Calu3 (cell line): ENCODE measurements around the gene SLX4. TPM values are rescaled to one million over a fixed set of nuclear protein-coding genes. Genes with fewer than 3 reads are reported as not detected.

Experiments
- BruUV-seq: library from RNA; stranded (reverse); fragments of 400-500 nt; replicated peaks from 2 replicates; lab custom pipeline; 2021; lab: Mats Ljungman, UMichigan
- CTCF ChIA-PET: fragments of 300-600 bp; sonication (Branson Sonifier 250); formaldehyde crosslinking; loops from one replicate; lab custom pipeline; 2022; ENCODE audit warnings: antibody characterized with exemption; lab: Charles Lee
- DNase-seq: peaks from one replicate; pipeline ENCODE4 v3.0.0; 2022
- H3K27ac Mint-ChIP-seq: one replicate; pipeline ENCODE4 v1.8.0; 2022; ENCODE audit warnings: mixed read lengths; ENCODE audit not compliant: unreplicated experiment
- H3K27me3 Mint-ChIP-seq: one replicate; pipeline ENCODE4 v1.8.0; 2022; ENCODE audit warnings: mixed read lengths; ENCODE audit not compliant: unreplicated experiment
- H3K36me3 Mint-ChIP-seq: one replicate; pipeline ENCODE4 v1.8.0; 2022; ENCODE audit warnings: mild to moderate bottlenecking, moderate library complexity, mixed read lengths; ENCODE audit not compliant: insufficient read depth, unreplicated experiment
- H3K4me1 Mint-ChIP-seq: one replicate; pipeline ENCODE4 v1.8.0; 2022; ENCODE audit warnings: mild to moderate bottlenecking, low read depth, mixed read lengths; ENCODE audit not compliant: unreplicated experiment
- H3K4me3 Mint-ChIP-seq: one replicate; pipeline ENCODE4 v1.8.0; 2022; ENCODE audit warnings: mild to moderate bottlenecking, low read depth, moderate library complexity, mixed read lengths; ENCODE audit not compliant: unreplicated experiment
- H3K9me3 Mint-ChIP-seq: one replicate; pipeline ENCODE4 v1.8.0; 2022; ENCODE audit warnings: low read depth, mixed read lengths; ENCODE audit not compliant: unreplicated experiment
- intact Hi-C: fragments of 100-400 bp; cut with micrococcal nuclease; formaldehyde crosslinking; loops from one replicate; pipeline ENCODE4 v1.10.0; 2022; ENCODE audit not compliant: unreplicated experiment
- total RNA-seq: library from RNA; stranded (reverse); gene quantifications from 2 replicates; pipeline ENCODE4 v1.2.3, GENCODE V29; 2022
- TF ChIP-seq, protein P1 (sequence below): fragments of 200-600 bp; IDR thresholded peaks from one replicate; pipeline ENCODE4 v1.8.0; 2022; ENCODE audit warnings: antibody characterized with exemption; ENCODE audit not compliant: unreplicated experiment

The SLX4 gene
- total RNA-seq, 1 experiment from 2014 or later = 18.2 TPM

DNA sequence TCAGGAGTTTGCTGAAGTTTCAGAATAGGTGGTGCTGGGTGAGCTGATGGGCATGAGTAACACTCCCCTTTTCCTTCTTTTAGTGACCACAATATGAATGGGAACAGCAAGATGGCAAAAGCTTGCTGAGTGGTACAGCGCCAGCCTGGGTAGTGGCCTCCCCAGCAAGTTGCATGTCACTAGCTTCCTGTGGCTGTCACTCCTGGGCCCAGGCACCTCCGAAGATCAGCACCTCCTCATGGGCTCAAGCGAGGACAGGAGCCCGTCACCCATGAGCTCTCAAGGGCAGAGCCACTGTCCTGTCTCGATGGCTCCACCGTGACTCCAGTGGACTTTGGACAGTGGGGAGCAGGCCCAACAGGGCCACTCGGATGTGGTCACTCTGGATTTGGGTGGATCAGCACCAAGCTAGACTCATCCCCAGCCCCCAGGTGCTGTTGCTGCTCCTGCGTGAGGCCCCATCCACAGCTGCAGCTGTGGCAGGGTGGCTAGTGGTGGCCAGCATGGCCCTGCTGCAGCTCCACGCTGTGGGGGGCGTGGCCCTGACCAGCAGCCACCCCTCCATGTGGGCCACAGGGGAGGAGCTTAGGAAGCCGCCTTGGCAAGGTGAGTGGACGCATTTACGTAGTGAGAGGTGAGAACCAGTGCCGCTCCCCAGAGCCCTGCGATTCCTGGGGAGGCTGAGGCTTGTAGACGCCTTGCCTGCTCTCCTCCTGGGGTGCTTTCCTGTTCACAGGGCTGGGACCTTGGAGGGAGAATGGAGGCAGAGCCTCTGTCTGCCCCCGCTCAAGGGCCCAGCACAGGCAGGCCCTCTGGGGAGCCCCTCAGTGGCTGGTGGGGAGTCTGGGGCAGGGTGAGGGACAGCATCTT lies 29.5 kb upstream of the SLX4 start:
- H3K9me3 Mint-ChIP-seq = no peaks in the 10 kb centered on the region
- no TSS peak for BruUV-seq
- intact Hi-C loops = no loop called here
- no peaks in the 10 kb centered on the region for H3K27me3 Mint-ChIP-seq
- no peak overlapping the region for H3K27ac Mint-ChIP-seq
- DNase-seq = no peak
- H3K4me1 Mint-ChIP-seq = peaks cover 23% of the 10 kb centered on the region
- CTCF ChIA-PET = no interaction called here
- TF ChIP-seq, protein P1, sequence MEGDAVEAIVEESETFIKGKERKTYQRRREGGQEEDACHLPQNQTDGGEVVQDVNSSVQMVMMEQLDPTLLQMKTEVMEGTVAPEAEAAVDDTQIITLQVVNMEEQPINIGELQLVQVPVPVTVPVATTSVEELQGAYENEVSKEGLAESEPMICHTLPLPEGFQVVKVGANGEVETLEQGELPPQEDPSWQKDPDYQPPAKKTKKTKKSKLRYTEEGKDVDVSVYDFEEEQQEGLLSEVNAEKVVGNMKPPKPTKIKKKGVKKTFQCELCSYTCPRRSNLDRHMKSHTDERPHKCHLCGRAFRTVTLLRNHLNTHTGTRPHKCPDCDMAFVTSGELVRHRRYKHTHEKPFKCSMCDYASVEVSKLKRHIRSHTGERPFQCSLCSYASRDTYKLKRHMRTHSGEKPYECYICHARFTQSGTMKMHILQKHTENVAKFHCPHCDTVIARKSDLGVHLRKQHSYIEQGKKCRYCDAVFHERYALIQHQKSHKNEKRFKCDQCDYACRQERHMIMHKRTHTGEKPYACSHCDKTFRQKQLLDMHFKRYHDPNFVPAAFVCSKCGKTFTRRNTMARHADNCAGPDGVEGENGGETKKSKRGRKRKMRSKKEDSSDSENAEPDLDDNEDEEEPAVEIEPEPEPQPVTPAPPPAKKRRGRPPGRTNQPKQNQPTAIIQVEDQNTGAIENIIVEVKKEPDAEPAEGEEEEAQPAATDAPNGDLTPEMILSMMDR = no peak
- H3K36me3 Mint-ChIP-seq = peaks cover 21% of the 10 kb centered on the region
- no peak overlapping the region for H3K4me3 Mint-ChIP-seq

- Mint-ChIP-seq H3K27ac (no peak overlapping the region), H3K4me3 (no peak overlapping the region), H3K27me3 (no peaks in the 10 kb centered on the region), H3K36me3 (peaks cover 14% of the 10 kb centered on the region), H3K9me3 (no peaks in the 10 kb centered on the region), H3K4me1 (peaks cover 16% of the 10 kb centered on the region)
- intact Hi-C loops = no loop called here
- TF ChIP-seq, protein P1 = no peak
- CTCF ChIA-PET = no interaction called here
- no TSS peak for BruUV-seq
- DNase-seq = no peak
These were observed 28.8 kb upstream of the SLX4 start for GRCh38 chr16:3640207-3640606.

DNA sequence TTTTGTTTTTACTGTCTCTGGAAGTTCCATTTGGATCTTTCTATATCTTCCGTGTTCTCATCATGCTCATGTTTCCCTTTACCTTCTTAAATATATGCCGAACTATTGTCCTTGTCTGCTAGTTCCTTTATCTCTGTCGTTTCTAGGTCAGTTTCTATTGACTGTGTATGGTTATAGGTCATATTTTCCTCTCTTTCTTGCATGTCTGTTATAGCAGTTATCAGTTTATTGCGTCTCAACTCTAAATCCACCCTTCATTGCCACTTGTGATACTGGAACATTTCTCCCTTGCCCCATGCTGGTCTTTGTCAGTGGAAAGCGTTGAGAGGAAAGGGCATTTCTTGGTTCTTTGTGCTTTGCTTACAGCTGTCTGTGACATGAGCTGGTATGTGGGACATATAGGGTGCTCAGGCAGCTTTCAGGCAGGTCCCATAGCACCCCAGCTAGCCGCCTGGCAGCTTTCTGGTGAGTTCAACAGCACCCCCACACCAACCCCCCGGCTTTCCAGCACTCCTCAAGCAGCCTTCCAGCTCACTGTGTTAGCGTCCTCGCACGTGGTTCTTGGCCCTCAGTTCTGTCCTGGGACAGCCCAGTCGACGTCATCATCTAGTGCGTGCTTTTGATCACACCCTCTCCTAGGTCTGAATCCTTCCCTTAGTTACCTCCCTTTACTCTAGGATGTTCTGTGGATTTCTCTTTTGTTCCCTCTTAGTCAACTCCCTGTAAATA lies 27.7 kb upstream of the SLX4 start:
- H3K27ac Mint-ChIP-seq = no peak overlapping the region
- peaks cover 15% of the 10 kb centered on the region for H3K4me1 Mint-ChIP-seq
- CTCF ChIA-PET = interaction anchor here (0.6 to 1.3 kb wide), 2 partner anchors 20 kb away, joined by 3 read pairs; no protein-coding TSS in a partner anchor

DNA sequence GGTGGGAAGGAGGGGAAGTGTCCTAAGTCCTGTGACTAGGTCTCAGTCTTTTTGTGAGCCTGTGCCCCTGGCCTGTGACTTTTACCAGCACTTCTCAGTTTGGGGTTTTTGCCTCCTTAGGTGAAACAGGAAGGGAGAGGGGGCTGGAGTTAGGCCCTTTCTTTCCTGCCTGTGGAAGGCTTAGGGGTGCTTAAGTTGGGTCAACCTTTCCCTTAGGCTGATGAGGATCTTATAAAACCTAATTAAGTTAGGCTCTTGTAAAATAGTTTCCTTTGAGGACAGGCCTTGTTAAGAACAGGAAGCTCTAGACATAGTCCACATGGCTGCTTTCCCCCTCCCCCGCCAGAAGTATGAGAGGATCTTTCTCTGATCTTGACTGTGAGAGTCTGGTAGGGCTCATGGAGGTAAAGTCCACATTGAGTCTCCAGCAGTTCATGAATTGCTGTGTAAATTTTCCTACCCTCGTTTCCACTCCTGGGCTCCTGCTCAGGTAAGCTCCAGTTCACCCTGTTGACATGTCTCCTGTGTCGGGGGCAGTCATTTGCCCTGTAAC lies 26.0 kb upstream of the SLX4 start:
- Mint-ChIP-seq H3K27ac (no peak overlapping the region), H3K36me3 (peaks cover 3% of the 10 kb centered on the region), H3K4me3 (no peak overlapping the region), H3K27me3 (no peaks in the 10 kb centered on the region), H3K4me1 (peaks cover 5% of the 10 kb centered on the region), H3K9me3 (no peaks in the 10 kb centered on the region)
- BruUV-seq = no TSS peak
- CTCF ChIA-PET = interaction anchor here (1.1 to 1.3 kb wide), 2 partner anchors 9 to 18 kb away, joined by 3 to 6 read pairs; no protein-coding TSS in a partner anchor
- DNase-seq = no peak
- TF ChIP-seq, protein P1 = no peak
- intact Hi-C loops = no loop called here

More for the DNA sequence above, 27.7 kb upstream of the SLX4 start:
- H3K4me3 Mint-ChIP-seq = no peak overlapping the region
- TF ChIP-seq, protein P1 = no peak
- DNase-seq = no peak
- BruUV-seq = no TSS peak
- no peaks in the 10 kb centered on the region for H3K27me3 Mint-ChIP-seq
- H3K36me3 Mint-ChIP-seq = peaks cover 14% of the 10 kb centered on the region
- intact Hi-C loops = no loop called here
- H3K9me3 Mint-ChIP-seq = no peaks in the 10 kb centered on the region
